Measurements from ENCODE around the gene NCOA1.
"Not testable (repeated sequence)": the region's sequence is repeated elsewhere in the genome, so short reads cannot be mapped to it uniquely, and the experiment has no call there.

NCOA1 gene

GRCh38 chr2:24541621-24542020 is 50.6 kb downstream of the NCOA1 start:
- DNase-seq: no peak

DNA sequence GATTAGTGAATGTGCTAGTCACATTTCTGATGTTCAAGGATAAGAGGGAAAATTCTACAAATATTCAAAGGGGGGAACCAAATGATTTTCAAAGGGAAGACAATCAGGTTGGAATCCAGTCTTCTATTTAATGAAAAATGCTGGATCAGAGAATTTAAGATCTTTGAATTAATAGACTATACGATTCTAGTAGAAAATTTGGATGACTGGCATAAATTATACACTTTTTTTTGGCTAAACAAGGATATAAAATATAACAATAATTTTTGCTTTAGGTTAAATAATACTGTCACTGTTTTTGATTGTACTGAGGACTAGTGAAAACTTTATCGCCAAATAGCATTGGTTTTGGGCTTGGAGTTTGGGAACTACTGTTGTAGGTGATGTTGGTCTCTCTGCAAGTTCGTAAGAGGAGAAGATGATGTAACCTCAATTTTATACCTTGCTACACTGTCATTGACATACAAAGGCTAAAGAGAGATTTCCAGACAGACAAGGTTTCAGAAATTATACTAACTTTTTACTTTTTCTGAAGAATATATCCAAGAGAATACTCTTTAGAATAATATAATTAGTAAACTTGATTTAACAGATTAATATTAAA is 51.3 kb downstream of the NCOA1 start:
- no peak for DNase-seq

DNA sequence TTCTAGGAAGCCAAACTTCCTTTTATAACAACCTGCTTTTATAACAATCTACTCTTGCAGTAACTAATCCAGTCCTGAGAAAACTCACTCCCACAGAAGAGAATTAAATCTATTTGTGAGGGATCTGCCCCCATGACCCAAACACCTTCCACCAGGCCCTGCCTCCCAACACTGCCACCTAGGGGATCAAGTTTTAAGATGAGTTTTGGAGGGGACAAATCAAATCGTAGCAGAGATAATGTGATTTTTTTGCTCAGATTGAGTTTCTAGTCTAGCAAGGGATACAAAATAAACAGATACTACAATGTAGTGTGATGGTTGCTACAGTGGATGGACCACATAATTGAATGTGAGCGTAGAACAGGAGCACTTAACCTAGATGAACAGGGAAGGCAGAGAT is 52.2 kb downstream of the NCOA1 start:
- DNase-seq: peak in 2 of 3 donors; percentile 17 to 33

DNA sequence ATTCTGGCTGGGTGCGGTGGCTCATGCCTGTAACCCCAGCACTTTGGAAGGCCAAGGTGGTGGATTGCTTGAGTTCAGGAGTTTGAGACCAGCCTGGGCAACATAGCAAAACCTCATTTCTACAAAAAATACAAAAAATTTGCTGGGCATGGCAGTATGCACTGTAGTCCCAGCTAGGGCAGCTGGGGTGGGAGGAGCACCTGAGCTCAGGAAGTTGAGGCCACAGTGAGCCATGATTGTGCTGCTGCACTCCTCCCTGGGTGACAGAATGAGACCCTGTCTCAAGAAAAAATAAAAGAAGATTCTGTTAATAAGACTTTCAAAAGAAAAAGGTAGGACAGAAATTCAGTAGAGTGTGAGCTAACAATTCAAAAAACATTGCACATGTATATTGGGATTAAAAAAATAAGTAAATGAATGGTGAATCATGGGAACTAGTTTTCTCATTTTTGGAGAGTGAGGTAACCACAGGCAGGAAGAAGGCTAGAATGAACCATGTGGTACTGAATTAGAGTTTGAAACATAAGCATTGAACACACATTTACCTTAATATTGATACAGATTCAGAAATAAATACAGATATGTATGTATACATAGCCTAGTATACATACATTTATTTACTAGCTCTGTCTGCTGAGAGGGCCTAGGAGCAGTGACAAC is 53.5 kb downstream of the NCOA1 start:
- DNase-seq: no peak

DNA sequence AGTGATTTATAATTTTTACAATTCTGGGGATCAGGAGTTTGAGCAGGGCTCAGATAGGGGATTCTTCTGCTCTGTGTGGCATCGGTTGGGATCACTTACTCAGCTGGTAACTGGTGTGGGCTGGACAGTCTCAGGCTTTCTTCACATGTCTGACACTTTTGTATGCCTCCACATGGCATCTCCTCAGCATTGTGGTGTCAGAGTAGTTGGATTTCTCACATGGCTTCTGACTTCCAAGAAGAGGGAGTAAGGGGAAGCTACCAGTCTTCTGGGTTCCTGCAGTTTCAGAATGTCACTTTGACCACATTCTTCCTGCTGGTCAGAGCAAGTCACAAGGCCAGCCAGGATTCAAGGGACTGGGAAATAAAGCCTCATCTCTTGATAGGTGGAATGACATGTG is 55.6 kb downstream of the NCOA1 start:
- peak; percentile 68 to 90 (median 69) for DNase-seq

- no peak for DNase-seq
Measured at GRCh38 chr2:24548058-24548457, 57.0 kb downstream of the NCOA1 start.

- peak; percentile 48 to 75 (median 55) for DNase-seq
Measured at GRCh38 chr2:24550301-24550700, 59.2 kb downstream of the NCOA1 start.

GRCh38 chr2:24551016-24551415 is 60.0 kb downstream of the NCOA1 start:
- DNase-seq: no peak

GRCh38 chr2:24552836-24553235 is 61.8 kb downstream of the NCOA1 start:
- DNase-seq: no peak

DNA sequence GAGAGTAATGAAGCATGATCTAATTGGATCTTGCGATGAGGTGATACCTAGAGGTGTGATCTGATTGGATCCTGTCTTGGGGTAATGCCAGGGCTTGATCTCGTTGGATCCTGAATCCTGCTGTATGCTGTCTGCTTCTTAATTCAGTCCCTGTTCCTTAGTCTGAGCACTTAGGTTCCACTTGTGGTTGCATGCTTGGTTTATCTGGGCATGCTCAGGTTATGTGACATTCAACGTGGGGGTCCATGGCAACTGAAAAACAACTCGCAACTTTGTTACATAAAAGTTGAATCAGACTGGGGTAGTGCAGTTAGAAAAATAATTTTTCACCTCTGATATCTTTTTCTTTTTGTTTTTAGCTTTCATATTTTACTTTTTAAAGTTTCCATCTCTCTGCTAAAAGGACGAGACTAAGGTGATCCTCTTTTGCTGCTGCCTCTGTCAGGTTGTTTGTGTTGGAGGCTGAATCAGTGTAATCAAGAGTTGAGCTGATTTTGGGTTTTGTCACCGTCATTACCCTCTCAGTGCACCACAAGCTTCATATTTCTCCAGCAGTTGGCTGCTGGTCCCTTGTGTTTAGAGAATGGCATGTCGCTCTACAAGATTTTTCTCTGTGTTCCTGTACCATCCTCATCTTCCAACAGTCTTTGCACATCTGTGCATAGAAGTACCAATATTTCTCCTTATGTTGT is 67.9 kb downstream of the NCOA1 start:
- no peak for DNase-seq

- DNase-seq: no peak
Measured at GRCh38 chr2:24559473-24560113, 68.5 kb downstream of the NCOA1 start.

- DNase-seq: no peak
Measured at GRCh38 chr2:24565537-24565936, 74.5 kb downstream of the NCOA1 start.

- no peak for DNase-seq
Measured at GRCh38 chr2:24566209-24566608, 75.2 kb downstream of the NCOA1 start.

DNA sequence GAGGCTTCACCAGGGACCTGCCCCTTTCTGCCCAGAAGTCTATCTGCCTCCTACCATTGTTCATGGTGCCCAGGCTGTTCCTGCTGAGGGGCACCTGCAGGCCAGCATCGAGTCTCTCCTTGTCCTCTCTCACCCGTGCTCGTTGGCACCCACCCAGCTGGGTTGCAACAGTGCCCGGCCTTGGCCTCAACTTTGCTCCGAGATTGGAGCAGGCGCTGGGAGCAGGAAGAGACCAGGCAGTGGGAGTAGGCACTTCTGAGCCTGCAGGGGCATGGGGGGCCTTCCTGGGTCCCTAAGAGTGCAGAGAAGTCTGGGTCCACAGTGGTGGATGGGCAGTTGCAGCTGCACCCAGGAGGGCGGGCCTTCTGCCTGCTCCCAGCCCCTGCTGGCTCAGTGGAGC is 75.6 kb downstream of the NCOA1 start:
- no peak for DNase-seq

- no peak for DNase-seq
Measured at GRCh38 chr2:24568551-24568950, 77.5 kb downstream of the NCOA1 start.

DNA sequence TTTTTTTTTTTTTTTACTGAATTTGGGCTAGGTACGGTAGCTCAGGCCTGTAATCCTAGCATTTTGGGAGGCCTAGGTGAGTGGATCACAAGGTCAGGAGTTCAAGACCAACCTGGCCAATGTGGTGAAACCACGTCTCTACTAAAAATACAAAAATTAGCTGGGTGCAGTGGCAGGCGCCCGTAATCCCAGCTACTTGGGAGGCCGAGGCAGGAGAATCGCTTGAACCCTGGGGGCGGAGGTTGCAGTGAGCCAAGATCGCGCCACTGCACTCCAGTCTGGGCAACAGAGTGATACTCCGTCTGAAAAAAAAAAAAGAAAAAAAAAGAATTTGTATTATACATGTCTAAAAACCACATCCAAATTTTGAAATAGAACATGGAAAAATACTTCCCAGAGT is 78.5 kb downstream of the NCOA1 start:
- DNase-seq: not testable (repeated sequence)

DNA sequence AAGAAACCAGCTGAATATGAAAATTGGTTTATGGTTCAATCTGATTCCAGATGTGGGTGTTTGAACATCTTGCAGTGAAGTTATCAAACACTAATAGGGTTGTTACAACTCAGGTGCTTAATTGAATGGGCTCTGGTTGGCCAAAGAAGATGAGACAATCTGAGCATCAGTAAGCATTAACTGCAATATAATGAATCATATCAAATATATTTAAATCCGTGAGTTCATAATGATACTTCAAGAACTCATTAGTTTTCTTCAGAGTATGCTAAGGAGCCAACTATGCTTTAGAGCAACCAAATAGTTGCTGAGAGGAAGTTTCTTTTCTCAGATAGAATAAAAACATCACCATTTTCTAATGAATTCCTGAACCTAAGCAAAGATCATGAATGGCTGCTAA is 79.2 kb downstream of the NCOA1 start:
- DNase-seq: no peak

DNA sequence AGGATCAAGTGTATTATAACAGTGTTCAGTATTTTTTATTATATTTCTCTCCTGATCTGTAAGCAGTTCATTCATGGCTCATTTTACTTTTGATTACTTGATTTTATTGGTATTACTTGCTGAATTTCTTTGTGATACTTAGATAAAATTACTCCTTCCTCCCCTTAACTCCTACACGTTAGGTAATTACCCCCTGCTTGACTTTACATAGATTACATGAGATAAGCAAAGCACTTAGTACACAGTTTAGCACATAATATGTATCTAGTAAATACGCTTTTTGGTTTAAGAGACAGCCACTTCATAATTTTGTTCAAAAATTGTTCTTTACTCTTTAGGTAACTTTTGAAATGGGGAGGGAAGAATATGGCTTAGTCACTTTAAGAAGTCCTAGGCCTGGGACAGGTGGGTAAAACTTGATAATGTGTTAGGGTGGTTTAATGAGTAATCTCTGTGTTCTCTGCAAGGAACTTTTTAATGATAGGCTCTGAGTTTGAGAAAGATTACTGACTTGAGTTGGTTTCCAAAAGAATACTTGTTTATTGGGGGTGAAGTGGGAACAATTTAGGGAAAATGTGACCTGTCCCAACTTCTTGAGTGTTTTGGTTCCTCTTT is 80.9 kb downstream of the NCOA1 start:
- DNase-seq: no peak

GRCh38 chr2:24576146-24576545 is 85.1 kb downstream of the NCOA1 start:
- DNase-seq: no peak

DNA sequence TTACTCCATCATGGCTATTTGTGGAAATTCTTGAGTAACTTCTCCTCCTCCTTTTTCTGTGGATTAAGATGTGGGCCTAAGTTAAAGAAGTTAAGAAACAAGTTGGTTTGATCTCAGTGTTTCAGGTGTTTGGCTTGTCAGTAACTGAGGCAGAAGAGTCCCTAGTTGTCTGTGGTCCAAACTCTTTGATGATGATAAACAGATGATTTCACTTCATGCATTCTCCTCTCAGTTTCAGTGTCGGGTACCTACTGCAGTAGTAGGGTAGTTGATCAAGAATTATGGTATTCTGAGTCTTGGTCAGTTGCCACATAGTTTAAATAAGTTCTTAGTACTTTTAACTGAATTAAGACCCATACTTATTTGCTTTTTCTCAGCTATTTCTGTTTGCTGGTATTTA is 85.6 kb downstream of the NCOA1 start:
- DNase-seq: no peak

DNA sequence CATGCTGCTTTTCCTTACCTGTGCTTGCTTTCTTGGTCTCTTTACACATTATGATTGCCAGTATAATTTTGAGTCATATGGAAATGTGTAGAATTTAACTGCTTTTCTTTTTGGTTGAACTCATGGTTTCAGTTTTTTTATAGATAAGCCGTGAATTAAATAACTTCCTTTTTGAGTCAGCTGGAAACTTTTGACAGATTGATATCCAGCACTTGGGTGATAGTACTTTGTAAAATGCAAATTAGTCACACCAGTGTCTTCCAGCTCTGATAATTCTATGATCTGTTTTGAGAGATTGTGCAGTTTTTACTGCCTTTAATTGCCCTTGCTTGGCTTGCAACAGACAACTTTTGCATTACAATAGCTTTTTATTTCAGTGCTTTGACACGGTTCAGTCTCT is 86.4 kb downstream of the NCOA1 start:
- DNase-seq: peak; percentile 9 to 50 (median 47)

- no peak for DNase-seq
Measured at GRCh38 chr2:24579053-24579803, 88.2 kb downstream of the NCOA1 start.

GRCh38 chr2:24580561-24580960 is 89.5 kb downstream of the NCOA1 start:
- DNase-seq: no peak

Data from suppressor macrophage treated with lipopolysaccharide for 1 hour (primary cell).